DND-41 (cell line): ENCODE data around the gene MME.

Experiments used
- EZH2 ChIP-seq: IDR thresholded peaks from 3 replicates; pipeline ENCODE4 v1.6.1; 2012; ENCODE audit warnings: borderline replicate concordance, low read depth, mild to moderate bottlenecking, moderate library complexity, low read length, inconsistent platforms; ENCODE audit not compliant: severe bottlenecking
- TF ChIP-seq, protein P1 (sequence below): IDR thresholded peaks from 2 replicates; pipeline ENCODE4 v1.5.1; 2012; ENCODE audit warnings: borderline replicate concordance, low read length, moderate library complexity, mild to moderate bottlenecking; ENCODE audit not compliant: poor library complexity, severe bottlenecking; ENCODE audit errors: extremely low read depth

DNA sequence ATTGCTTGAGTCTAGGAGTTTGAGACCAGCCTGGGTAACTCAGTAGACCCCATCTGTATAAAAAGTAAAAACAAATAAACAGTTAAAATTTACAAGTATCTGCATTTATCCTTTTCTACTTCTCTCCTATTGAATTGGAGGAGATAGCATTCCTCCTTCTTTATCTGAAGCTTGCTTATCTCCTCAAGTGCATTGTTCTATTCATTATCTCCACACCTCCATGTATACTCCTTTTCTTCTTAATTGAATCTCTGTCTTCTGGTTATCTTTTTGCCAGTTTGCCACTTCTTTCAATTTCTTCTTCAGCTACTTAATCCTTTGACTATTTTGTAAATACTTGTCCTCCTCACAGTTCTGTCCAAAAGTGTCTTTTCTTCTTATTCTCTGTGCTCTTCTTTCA, 124.7 kb downstream of the MME start:
- TF ChIP-seq, protein P1, sequence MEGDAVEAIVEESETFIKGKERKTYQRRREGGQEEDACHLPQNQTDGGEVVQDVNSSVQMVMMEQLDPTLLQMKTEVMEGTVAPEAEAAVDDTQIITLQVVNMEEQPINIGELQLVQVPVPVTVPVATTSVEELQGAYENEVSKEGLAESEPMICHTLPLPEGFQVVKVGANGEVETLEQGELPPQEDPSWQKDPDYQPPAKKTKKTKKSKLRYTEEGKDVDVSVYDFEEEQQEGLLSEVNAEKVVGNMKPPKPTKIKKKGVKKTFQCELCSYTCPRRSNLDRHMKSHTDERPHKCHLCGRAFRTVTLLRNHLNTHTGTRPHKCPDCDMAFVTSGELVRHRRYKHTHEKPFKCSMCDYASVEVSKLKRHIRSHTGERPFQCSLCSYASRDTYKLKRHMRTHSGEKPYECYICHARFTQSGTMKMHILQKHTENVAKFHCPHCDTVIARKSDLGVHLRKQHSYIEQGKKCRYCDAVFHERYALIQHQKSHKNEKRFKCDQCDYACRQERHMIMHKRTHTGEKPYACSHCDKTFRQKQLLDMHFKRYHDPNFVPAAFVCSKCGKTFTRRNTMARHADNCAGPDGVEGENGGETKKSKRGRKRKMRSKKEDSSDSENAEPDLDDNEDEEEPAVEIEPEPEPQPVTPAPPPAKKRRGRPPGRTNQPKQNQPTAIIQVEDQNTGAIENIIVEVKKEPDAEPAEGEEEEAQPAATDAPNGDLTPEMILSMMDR = no peak
- TF ChIP-seq EZH2 = no peak
